GM12865 (cell line): ENCODE results near the gene CCNF.
A peak's percentile ranks its signal among the peaks of the same experiment; 100 is the strongest.

Experiments used
- DNase-seq: peaks from one replicate; pipeline ENCODE4 v3.0.0; 2010; ENCODE audit warnings: low read depth
- H3K4me3 ChIP-seq: 2 replicates; pipeline ENCODE4 v1.5.1; 2011; ENCODE audit warnings: mild to moderate bottlenecking, low read depth, low read length, control low read depth
- TF ChIP-seq, protein P1 (sequence below): IDR thresholded peaks from 2 replicates; pipeline ENCODE4 v1.5.1; 2011; ENCODE audit warnings: low read length, control low read depth, low read depth, inconsistent platforms; ENCODE audit not compliant: insufficient read depth; ENCODE audit errors: missing control alignments

The CCNF gene

DNA sequence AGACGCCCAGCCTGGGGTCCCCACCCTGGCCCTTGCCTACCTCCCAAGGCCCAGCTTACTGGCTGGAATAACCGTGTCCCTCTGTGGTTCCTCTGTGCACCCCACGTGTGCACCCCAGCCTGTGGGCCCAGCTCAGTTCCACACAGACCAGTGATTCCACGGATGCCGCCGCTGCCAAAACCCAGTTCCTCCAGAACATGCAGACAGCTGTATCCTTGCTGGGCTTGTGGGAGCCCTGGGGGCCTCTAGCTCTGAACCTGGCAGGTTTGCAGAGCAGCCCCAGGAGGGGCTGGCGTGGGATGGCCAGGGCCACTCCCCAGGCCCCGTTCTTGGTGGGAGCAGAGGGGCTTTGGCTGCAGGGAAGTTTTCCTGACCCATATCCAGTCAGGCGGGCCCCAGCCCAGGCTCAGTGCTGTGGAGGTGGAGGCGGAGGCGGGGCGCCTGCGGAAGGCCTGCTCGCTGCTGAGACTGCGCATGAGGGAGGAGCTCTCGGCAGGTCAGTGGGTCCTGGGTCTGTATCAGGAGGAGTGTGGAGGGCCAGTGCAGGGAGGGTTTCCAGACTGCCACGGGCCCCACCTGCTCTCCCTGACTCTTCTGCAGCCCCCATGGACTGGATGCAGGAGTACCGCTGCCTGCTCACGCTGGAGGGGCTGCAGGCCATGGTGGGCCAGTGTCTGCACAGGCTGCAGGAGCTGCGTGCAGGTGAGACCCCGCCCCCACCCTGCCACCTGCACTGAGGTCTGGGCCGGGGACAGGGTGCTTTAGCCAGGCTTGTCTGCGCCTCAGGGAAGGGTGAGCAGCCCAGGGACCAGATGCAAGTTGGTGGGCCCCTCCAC is 33.0 kb downstream of the CCNF start:
- TF ChIP-seq, protein P1, sequence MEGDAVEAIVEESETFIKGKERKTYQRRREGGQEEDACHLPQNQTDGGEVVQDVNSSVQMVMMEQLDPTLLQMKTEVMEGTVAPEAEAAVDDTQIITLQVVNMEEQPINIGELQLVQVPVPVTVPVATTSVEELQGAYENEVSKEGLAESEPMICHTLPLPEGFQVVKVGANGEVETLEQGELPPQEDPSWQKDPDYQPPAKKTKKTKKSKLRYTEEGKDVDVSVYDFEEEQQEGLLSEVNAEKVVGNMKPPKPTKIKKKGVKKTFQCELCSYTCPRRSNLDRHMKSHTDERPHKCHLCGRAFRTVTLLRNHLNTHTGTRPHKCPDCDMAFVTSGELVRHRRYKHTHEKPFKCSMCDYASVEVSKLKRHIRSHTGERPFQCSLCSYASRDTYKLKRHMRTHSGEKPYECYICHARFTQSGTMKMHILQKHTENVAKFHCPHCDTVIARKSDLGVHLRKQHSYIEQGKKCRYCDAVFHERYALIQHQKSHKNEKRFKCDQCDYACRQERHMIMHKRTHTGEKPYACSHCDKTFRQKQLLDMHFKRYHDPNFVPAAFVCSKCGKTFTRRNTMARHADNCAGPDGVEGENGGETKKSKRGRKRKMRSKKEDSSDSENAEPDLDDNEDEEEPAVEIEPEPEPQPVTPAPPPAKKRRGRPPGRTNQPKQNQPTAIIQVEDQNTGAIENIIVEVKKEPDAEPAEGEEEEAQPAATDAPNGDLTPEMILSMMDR: no peak
- no peak for DNase-seq
- H3K4me3 ChIP-seq: no peak overlapping the region

DNA sequence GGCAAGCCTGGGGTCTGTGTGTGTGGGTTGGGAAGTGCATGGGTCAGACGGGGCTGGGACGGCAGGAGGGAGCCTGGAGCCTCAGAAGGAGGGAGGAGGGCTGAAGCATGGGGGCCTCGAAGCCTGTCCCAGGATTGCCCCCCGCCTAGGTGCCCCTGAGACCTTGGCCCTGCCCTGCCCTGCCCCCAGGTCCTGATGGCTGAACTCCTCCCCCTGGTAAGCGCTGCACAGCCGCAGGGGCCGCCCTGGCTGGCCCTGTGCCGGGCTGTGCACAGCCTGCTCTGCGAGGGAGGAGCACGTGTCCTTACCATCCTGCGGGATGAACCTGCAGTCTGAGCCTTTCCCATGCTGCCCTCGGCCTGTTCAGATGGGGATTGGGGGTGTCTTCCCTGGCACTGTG is 35.1 kb downstream of the CCNF start:
- H3K4me3 ChIP-seq: no peak overlapping the region
- TF ChIP-seq, protein P1: no peak
- DNase-seq: no peak

DNA sequence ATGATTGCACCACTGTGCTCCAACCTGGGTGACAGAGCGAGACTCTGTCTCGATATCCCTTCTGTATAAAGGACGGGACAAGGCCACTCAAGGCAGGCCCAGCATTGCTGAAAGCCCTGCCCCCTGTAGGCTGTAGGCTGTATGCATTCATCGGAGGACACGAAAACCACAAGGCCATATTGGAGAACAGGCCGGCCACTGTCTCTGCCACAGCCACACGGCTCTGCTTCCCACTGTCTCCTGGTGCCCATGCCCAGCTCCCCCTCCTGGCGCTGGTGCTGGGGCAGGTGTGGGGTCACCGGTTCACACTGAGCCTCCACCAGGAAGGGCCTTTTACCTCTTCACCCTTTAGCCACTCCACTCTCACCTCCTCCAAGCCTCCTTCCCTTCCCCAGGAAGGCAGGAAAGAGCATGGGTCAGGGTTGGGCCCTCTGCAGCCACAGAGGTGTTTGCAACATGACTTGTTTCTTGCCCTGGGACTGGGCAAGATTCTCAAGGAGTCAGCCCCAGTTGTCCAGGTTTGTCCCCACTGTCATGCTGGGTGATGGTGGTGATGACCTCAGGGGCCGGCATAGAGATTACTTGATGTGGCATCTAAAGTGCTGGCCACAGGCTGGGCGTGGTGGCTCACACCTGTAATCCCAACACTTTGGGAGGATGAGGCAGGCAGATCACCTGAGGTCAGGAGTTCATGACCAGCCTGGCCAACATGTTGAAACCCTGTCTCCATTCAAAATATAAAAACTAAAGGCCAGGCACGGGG is 36.6 kb downstream of the CCNF start:
- DNase-seq: no peak
- no peak overlapping the region for H3K4me3 ChIP-seq
- TF ChIP-seq, protein P1: peak; percentile 21

DNA sequence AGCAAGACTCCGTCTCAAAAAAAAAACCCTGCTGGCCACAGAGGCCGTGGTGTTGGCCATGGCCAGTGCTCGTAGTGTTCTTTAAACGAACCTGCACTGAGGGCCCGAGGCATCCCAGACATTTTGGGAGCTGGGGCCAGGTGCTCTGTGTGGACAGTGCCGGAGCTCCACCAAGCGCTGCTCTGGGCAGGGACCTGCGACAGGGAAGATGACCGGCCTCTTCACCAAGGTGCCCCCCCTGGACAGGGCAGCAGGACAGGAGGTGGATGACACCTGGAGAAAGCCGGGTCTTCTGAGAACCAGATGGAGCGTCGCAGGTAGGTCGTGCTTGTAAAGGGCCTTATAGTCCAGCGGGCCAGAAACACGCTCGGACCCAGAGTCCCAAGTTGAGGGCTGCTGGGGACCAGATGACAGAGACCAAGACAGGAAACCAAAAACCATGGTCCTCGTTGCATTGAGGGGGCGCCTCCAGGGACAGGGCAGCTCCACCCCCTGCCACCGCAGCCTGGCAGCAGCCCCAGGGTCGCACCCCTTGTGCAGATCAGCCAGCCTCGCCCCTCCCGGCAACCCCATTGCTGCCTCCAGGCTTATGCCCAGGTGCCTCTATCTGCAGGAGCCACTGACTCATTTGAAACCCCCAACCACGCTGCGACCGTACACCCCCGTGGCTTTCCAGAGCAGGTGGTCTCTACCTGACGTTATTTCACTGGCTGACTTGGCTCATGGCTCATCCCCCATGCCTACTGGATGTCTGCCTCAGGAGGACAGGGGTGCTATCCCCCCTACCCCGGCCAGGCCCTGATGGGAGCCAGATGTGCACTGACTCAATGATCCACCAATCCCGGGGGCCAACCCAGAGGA is 37.6 kb downstream of the CCNF start:
- DNase-seq: no peak
- TF ChIP-seq, protein P1: no peak
- no peak overlapping the region; the same call in 1 of the 2 replicates for H3K4me3 ChIP-seq

DNA sequence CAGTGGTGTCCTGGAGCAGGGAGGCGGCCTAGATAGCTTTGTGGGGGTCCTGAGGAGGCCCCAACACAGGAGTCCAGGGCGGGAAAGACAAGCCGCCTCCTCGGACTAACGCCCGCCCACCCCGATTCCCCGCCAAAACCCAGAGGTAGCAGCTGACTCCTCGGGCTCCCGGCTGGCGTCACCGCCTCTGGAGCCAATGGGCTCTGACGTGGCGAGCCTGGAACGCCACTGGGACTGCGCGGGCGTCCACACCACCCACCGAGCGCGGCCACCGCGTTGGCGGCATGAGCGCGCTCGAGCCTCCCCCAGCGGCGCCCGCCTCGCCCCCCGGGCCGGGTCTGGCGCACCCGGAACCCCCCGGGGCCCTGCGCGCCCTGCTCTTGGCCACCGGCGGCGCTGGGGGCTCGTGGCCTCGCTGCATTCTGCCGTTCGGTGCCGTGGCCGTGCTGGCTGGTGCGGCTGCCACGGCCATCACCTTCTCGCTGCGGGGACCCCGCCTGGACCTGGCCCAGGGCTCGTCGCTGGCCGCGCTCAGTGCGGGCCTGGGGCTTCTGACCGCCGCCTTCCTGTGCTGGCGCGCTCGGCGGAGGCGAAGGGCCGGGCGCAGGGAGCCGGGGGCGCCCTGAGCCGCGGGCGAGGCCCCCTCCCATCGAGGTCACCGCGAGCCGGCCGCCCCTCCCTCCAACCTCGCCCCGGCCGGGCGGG is 38.4 kb downstream of the CCNF start:
- TF ChIP-seq, protein P1: peak; percentile 15
- peak overlapping the region; percentile 59 for H3K4me3 ChIP-seq
- DNase-seq: peak; percentile 63

DNA sequence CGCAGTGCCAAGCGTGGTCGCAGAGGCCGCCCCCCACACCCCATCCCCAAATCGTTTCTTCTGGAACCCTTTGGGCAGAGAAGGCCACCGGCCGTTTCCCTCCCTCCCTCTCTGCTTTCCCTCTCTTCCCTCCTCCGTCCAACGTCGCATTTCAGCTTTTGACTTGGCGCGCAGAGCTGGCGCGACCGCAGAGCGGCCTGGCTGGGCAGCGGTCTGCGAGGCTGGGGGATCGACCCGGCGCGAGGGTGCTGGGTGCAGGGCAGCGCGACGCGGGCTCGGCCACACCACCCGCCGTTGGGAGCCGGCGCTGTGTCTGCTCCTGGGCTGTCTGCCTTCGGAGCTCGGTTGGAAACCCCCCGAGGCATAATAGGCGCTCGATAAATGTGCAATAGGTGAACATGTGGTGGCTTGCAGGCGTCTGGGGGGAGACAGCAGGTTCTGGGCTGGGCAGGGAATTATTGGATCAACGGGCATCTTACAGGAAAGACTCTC is 39.0 kb downstream of the CCNF start:
- TF ChIP-seq, protein P1: no peak
- peak overlapping the region; percentile 59 for H3K4me3 ChIP-seq
- peak; percentile 57 for DNase-seq
